Kidney (tissue), 14 donors: Measurements from ENCODE around the gene ALCAM. TPM values are rescaled to one million over a fixed set of nuclear protein-coding genes. Genes with fewer than 3 reads are reported as not detected.

ENCODE experiments used
- DNase-seq, 5 donors: peaks; one replicate each; pipeline ENCODE4 v3.0.0-alpha.2; 2013 to 2020
- FAIRE-seq: peaks from 2 replicates; lab custom pipeline; 2012; peaks lifted over from hg19 to GRCh38; lab: Jason Lieb, UNC
- H3K27ac ChIP-seq, 2 donors: one replicate each; pipeline ENCODE4 v1.7.0; 2013; ENCODE audit warnings: low read depth in 2 of 2, low read length in 2 of 2, inconsistent platforms in 1 of 2
- H3K27me3 ChIP-seq: one replicate; pipeline ENCODE4 v1.7.1; 2013; ENCODE audit warnings: low read length, inconsistent platforms; ENCODE audit not compliant: control insufficient read depth, insufficient read depth
- H3K36me3 ChIP-seq, 3 donors: one replicate each; pipeline versions ENCODE4 v1.7.0 to v1.7.1; 2013; ENCODE audit warnings: low read length in 3 of 3, control low read depth in 1 of 3, inconsistent platforms in 1 of 3; ENCODE audit not compliant: insufficient read depth in 3 of 3, control insufficient read depth in 2 of 3
- H3K4me1 ChIP-seq, 3 donors: one replicate each; pipeline versions ENCODE4 v1.7.0 to v1.7.1; 2013; ENCODE audit warnings: low read length in 3 of 3, inconsistent platforms in 1 of 3, low read depth in 1 of 3; ENCODE audit not compliant: control insufficient read depth in 2 of 3, insufficient read depth in 2 of 3
- H3K4me3 ChIP-seq, 3 donors: one replicate each; pipeline versions ENCODE4 v1.7.0 to v1.8.1; 2013; ENCODE audit warnings: low read length in 3 of 3, control low read depth in 1 of 3, inconsistent platforms in 1 of 3
- H3K9ac ChIP-seq, 3 donors: one replicate each; pipeline versions ENCODE4 v1.7.0 to v1.7.1; 2013; ENCODE audit warnings: low read length in 3 of 3, control low read depth in 1 of 3, inconsistent platforms in 1 of 3
- H3K9me3 ChIP-seq, 3 donors: one replicate each; pipeline versions ENCODE4 v1.7.0 to v1.7.1; 2013; ENCODE audit warnings: low read length in 3 of 3, control low read depth in 1 of 3, inconsistent platforms in 1 of 3; ENCODE audit not compliant: control insufficient read depth in 2 of 3, insufficient read depth in 1 of 3
- CTCF ChIP-seq: IDR thresholded peaks from 3 replicates; pipeline ENCODE4 v1.5.1; 2012; ENCODE audit warnings: mild to moderate bottlenecking, moderate library complexity, borderline replicate concordance; ENCODE audit not compliant: insufficient read depth; ENCODE audit errors: extremely low read depth
- intact Hi-C: fragments of 100-400 bp; cut with DNase I; formaldehyde crosslinking; loops from one replicate; pipeline ENCODE4 v1.11.1; 2022
- polyA plus RNA-seq: library from polyadenylated mRNA; stranded (reverse); fragments of 350-450 nt; fragmentation: Illumina TruSeq; extraction: RNeasy Lipid Tissue Mini Kit (QIAGEN cat#74804); gene quantifications from one replicate; pipeline ENCODE4 v1.2.3, GENCODE V29; 2014; ENCODE audit warnings: low read depth, low replicate concordance; ENCODE audit not compliant: insufficient read depth
- total RNA-seq: library from RNA; stranded (reverse); fragmentation: NEBNext Ultra II Directional; extraction: Animal tissue kit (Norgen Biotek cat#: 25700); gene quantifications from one replicate; pipeline ENCODE4 v1.2.1, GENCODE V29; 2021
- donor health status: control.
- donor health status: control.
- donor health status: control.
- donor health status: control.
- donor health status: control.
- donor health status: DM: yes; HTN: yes; CAD: no.
- donor health status: Normal renal cell carcinoma (clear cell type).

The ALCAM gene
- total and polyA plus RNA-seq, 2 donors from 2014 or later = 15.1 to 36.4 TPM

- Histone ChIP-seq H3K4me1 (no peaks in the 10 kb centered on the region), H3K9me3 (no peaks in the 10 kb centered on the region), H3K36me3 (no peaks in the 10 kb centered on the region), H3K27me3 (no peaks in the 10 kb centered on the region), H3K4me3 (no peak overlapping the region), H3K27ac (no peak overlapping the region), H3K9ac (no peak overlapping the region)
- DNase-seq = no peak
- no peak for FAIRE-seq
- no peak for TF ChIP-seq CTCF
- intact Hi-C loops = no loop called here
Observed at GRCh38 chr3:105619651-105620050, 252.9 kb downstream of the ALCAM start.

GRCh38 chr3:105620236-105620635, 253.5 kb downstream of the ALCAM start:
- H3K4me3 ChIP-seq = no peak overlapping the region
- H3K4me1 ChIP-seq = no peaks in the 10 kb centered on the region
- no peaks in the 10 kb centered on the region for H3K27me3 ChIP-seq
- no peaks in the 10 kb centered on the region for H3K9me3 ChIP-seq
- intact Hi-C loops = no loop called here
- FAIRE-seq (no peak), DNase-seq (no peak)
- no peak for TF ChIP-seq CTCF
- no peak overlapping the region for H3K9ac ChIP-seq
- H3K27ac ChIP-seq = no peak overlapping the region
- no peaks in the 10 kb centered on the region for H3K36me3 ChIP-seq

GRCh38 chr3:105622169-105622568, 255.5 kb downstream of the ALCAM start:
- no peak overlapping the region for H3K27ac ChIP-seq
- H3K27me3 ChIP-seq = no peaks in the 10 kb centered on the region
- H3K36me3 ChIP-seq = no peaks in the 10 kb centered on the region
- H3K4me1 ChIP-seq = no peaks in the 10 kb centered on the region
- H3K9ac ChIP-seq = no peak overlapping the region
- no peak for DNase-seq
- FAIRE-seq = no peak
- intact Hi-C loops = no loop called here
- no peak overlapping the region for H3K4me3 ChIP-seq
- TF ChIP-seq CTCF = no peak
- H3K9me3 ChIP-seq = no peaks in the 10 kb centered on the region
